Epithelial cell of prostate (primary cell): ENCODE data around the gene NPB.
A peak's percentile ranks its signal among the peaks of the same experiment; 100 is the strongest.
"Not testable (repeated sequence)": the region's sequence is repeated elsewhere in the genome, so short reads cannot be mapped to it uniquely, and the experiment has no call there.

Source experiments
- DNase-seq: peaks from one replicate; pipeline ENCODE4 v3.0.0-alpha.2; 2011; ENCODE audit warnings: low read depth, low spot score
- H3K27ac ChIP-seq: fragments of 450-650 bp; 2 replicates; pipeline ENCODE4 v1.5.1; 2017; ENCODE audit warnings: mild to moderate bottlenecking

NPB gene

DNA sequence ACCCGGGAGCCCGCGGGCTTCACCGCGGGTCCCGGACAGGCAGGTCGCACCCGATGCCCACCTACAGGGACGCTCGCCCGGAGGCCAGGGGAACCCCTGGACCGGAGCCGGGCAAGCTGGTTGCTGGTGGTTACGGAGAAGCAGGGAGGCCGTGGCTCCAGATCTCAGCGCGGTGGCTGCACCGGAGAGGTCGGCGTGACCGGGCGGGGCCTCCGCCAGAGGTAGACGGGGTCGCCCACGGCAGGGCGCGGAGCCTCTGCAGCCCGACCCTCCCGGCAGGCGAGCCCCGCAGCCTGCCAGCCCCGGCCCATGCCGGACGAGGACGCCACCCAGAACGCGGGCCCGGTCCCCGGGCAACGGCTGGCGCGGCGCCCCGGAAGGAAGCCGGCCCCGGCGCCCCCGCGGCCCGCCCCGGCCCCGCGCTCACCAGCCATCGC, 8.8 kb downstream of the NPB start:
- peak overlapping the region; percentile 32 for H3K27ac ChIP-seq
- no peak for DNase-seq

DNA sequence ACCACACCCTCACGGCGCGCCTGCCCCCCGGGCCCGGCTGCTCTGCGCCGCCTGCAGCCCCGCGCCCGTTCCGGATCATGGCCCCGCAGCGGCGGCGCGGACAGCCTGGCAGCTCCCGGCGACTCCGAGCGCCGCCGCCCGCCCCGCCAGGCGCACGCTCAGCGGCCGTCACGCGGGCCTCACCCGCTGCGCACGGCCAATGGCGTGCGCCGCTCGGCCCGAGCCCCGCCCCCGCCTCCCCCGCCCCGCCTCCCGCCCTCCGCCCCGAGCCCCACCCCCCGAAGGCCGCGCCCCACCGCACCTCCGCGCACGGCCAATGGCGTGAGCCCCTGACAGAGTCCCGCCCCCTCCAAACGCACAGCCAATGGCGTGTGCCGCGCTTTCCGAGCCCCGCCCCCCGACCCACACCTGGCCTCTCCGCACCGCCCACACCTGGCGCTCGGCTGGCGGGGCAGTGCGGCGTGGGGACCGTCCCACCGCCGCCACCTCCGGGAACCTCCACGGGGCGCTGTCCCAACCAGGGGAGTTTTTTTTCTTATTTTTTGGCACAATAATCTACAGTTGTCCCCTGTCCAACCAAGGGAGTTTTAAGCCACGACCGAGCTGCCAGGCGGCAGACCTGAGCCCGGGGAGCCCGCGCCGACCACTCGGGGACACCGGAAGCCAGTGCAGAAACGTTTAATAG, 9.4 kb downstream of the NPB start, which contains the start of gene PCYT2:
Gene PCYT2, minus strand, starts transcription at position 123 of the 685 bp plus-strand sequence. Its CDS starts 44 bp downstream, at position 79.
- peak within 1 kb of the TSS; percentile 32 for H3K27ac ChIP-seq
- DNase-seq = peak; percentile 45

DNA sequence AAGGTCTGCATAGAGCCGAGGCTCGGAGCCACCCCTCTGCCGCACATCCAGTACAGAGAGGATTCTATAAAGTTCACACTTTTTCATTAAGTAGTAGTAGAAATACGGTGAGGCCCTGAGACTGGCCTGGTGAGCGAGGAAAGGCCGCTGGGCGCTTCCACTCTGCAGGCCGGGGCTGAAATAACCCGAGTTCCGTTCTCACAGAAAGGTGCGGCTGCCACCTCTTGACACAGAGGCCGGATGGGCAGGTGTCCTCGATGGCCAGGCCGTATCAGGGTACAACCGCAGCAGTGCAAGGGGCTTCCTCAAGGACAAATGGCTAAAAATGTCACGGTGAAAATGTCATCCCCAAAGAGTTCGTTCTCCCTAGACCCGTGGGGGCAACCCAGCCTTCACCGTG, 9.9 kb downstream of the NPB start:
- no peak for DNase-seq
- no peak overlapping the region for H3K27ac ChIP-seq

DNA sequence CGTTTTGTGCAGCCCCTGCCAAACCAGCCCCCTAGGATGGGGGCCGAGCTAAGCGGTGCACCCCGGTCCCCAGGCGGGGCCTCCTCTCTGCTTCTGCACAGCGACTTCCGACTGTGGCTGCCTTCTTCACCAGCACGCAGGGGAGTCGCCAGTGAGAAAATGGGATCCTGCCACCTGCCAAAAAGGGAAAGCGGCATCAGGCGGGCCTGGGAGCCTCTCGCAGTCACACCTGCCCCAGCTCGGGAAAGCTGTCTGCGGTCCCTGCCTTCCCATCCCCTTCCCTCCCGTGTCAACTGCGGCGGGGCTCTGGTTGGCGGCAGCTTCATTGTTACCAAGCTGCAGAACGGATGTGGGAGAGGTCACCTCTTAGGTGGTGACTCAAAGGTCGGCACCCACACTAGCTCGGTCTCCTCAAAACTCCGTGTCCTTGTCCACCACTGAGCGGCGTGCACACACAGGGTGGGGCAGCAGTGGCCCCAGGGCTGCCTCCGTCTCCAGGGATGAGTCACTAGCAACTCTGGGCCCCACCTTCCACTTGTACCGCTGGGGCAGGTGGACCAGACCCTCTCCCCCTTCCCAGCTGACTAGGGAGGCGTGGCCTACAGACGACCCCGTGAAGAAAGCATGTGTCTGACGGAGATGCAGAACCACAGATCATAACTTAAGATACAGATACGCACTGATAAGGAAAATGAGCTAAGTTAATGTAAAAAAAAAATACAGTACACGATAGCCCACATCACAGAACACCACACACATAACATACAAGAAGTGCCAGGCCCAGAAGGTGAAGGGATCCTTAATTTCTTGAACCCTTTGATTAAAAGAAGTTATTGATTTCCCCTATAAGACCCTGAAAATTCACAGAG, 10.6 kb downstream of the NPB start:
- no peak overlapping the region for H3K27ac ChIP-seq
- DNase-seq = no peak

DNA sequence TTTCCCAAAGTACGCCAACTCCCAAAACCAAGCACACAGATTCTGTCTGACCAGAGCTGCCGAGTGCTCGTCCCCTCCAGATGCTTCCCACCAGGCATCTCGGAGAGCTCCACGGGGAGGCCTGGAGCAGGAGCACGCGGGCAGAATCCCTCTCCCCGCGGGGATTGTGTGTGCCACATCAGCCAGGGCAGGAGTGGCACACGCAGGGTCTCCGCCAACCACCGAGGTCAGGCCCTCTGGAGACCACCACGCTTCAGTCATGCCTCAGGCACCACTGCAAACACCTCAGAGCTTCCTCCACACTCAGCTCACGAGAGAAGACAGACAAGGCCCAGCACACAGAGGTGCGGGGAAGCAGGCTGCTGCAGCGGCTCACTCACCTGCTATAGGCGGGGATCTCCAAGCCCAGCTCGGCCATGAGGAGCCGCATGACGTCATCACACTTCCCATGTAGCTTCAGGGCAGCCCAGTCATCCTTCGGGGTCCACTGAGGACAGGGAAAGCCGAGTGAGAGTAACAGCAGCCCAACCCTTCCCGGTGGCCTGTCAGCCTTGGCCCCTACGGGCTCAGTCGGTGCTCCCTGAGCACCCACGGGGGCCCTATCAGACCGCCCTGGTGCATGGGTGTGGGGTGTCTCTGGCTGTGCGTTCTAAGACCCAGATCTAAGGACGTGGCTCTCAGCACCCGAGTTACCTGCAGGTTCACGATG, 11.5 kb downstream of the NPB start:
- DNase-seq = no peak
- H3K27ac ChIP-seq = no peak overlapping the region

DNA sequence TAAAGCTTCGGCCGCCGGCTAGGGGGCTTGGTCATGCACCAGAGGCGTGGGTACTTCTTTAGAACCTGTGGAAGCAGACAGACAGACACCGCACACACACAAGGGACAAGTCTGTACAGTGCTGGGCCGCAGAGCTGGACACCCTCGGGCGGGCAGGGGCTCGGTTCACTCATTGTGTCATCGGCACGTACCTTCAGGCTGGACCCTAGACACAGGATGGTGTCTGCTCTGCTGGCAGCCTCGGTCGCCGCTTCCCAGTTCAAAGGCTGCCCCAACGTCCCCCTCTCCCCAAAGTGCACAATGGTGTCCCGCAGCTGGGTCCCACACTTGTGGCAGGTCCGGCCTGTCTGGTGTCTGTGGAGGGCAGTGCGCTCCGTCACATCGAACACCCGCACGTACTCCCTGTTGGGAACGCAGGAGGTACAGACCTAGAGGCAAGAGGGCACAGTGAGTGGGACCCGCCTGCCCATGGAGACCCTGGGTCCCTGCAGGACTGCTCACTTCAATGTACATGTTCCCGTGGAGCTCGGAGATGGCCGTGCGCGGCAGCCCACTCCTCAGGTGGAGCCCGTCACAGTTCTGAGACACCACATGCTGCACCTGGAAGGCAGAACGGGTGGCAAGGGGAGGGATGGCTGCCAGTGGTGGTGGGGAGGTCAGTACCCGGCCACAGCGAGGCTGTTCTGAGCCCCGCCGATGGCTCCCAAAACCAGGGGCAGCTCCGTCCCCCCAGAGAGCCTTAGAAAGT, 12.2 kb downstream of the NPB start:
- no peak for DNase-seq
- no peak overlapping the region for H3K27ac ChIP-seq

DNA sequence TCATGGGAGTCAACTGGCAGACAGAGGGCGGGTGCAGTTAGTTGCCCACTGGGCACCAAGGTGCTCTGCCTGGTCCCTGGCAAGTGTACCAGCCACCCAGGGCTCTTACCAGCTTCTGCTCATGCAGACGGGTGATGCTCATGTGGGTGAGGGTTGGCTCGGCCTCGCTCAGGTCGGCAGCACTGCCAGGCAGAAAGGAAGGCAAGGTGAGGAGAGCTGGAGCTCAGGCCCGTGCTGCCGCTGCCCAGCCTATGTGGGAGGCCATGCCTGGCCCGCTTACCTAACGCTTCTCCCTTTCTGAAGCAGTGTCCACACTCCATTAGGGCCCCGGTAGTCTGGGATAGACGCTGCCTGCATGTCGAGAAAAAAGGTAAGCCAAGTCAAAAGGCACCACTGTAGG, 13.3 kb downstream of the NPB start:
- DNase-seq = no peak
- no peak overlapping the region for H3K27ac ChIP-seq

DNA sequence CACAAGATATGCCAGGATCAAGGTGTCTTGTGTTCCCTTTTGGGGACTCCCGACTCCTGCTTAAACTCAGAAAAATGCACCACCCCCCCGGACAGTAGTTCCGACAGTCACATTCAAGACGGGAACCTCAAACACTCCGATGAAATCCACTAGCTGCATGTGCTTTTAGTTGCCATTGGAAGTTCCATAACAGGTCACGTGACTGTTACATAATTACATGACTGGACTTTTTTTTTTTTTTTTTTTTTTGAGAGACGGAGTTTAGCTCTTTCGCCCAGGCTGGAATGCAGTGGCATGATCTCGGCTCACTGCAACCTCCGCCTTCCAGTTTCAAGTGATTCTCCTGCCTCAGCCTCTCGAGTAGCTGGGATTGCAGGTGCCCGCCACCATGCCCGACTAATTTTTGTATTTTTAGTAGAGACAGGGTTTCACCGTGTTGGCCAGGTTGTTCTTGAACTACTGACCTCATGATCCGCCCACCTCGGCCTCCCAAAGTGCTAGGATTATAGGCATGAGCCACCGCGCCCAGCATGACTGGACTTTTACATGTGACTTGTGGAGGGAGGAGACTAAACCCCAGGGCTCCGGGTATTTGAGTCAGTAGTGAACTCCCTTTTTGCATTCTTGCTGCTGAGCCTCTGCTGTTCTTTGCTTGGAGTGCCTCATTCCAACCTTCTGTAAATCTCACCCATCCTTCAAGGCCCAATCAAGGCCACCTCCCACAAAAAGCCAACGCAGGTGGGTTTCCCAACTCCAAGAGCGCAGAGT, 14.4 kb downstream of the NPB start:
- peak overlapping the region; percentile 77 for H3K27ac ChIP-seq
- peak; percentile 75 for DNase-seq

DNA sequence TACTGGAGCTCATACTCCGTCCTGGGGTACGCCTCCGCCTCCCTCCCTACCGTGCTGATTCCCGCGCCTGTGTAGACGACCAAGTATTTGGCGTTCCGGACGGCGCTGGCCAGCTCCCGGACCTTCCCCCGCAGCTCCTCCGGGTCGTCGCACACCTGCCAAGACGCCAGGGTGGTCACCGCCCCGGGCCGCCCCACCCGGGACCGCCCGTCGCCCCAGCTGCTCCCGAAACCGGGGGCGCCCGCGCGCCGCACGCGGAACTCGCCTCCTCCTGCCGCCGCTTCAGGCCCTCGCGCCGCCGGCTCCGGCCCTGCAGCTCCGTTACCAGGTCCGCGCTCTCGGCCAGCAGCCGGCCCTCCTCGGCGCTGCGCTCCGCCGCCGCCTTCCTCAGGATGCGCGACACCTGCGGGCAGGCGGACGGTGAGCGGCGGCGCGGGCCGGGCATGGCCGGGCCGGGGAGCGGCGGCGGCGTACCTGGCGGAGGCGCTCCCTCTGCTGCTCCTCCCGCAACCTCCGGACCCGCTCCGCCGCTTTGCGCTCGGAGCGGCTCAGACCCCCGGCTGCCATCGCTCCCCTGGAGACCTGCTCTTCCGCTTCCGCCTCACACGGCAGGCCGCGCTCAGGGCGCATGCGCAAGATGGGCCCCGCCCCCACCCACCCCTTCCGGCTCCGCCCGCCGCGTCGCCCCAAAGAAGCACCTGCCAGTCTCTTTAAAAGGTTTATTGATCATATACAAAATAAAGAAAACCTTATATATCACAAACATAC, 15.7 kb downstream of the NPB start, which contains the start of gene SIRT7:
Gene SIRT7, minus strand, starts transcription at position 612 of the 768 bp plus-strand sequence. Its CDS starts 45 bp downstream, at position 567.
- peak within 1 kb of the TSS; percentile 77 for H3K27ac ChIP-seq
- no peak for DNase-seq

DNA sequence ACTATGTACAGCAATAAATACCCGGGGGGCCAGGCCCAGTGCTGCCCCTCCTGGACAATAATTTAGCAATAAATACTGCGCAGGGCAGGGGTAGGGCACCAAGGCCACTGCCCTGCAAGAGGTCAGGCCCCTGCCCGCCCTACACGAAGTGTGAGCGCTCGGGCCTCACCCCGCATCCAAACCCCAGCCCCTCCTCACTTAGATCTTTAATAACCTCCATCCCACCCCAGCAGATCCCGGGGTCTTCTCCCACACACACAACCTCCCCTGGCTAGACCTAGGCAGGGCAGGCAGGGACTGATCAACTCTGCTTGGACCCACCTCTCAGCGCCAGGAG, 16.3 kb downstream of the NPB start:
- H3K27ac ChIP-seq = peak overlapping the region; percentile 77
- DNase-seq = not testable (repeated sequence)

DNA sequence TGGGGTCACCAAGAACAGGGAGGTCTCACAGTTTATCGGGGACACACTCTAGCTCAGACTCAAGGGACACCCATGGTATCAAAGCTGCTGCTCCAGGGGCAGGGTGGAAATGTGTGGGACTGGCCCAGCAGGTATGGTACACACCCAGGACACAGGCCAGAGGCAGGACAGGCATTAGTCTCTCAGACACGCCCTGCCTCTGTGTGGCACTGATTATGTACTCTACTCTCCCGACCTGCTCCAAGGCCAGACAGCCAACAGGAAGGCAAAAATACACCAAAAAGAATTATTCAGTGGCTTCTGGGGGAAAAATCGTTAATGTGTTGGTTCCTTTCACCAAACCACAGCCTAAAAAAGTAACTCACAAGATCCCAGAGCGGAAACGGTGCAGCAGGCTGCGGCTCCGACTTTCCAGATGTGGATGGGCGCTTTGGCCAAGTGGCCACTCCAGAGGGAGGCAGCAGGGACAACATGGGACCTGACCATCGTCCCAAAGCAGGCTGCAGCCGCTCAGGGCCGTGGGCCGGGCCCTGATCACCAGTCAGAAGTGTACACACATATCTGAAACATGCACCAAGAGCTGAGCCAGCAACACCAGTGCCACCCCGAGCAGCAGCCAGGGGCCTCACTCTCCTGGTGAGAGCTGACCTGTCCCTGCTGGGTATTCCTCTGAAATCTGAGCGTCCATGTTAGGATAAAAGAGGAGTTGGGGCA, 17.0 kb downstream of the NPB start:
- H3K27ac ChIP-seq = peak overlapping the region; percentile 77
- no peak for DNase-seq

DNA sequence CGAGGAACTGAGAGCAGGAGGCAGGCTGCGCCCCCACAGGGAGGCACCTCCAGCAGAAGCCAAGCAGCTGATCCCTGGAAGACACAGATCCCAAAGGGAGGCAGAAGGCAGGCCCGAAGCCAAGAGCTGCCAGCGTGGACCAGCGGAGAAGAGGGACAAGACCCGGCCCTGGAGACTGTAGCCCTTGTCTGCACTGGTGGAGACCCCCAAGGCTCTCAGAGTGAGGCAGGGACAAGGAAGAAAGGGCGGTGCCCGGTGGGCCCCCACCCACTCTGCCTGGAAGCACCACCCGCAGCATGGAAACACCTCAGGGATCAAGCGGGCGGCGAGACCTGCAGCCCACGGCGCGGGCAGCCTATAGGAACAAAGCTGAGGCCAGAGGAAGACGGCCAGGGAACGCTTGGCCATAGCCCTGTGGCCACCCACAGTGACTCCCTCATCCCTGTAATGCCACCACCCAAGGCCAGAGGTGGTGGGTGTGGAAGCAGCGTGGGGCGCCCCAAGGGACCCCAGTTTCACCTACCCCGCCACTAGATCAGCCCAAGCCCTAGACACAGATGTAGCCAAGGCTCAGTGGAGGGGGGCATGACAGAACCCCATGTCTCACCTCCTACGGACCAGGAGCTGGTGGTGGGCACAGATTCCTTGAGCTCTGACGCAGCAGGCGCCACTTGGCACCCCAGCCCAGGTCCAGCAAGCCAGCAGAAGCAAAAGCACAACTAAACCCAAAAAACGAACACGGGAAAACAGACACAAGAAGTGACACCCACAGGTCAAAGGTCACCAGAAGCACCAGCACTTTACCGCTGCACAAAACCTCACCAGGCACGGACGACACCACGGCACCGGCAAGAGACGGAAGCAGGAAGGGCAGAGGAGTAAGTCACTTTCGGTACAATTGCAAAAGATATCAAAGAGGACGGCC, 18.8 kb downstream of the NPB start:
- no peak overlapping the region for H3K27ac ChIP-seq

DNA sequence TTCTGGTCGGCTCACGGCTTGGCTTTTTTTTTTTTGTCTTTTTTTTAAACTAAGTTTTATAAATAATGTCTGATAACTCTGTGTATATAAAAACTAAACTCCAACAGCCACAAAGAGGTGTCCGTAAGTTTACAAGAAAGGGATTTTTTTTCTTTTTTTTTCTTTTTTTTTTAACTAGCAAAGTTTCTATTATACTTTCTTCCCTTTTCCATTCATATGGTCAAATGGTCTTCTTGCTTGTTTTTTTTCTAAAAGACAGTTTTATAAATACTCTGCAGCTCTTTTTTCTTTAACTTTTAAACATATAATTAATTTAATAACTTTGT, 19.5 kb downstream of the NPB start:
- no peak for DNase-seq
- H3K27ac ChIP-seq = no peak overlapping the region

More for the DNA sequence above, 18.8 kb downstream of the NPB start:
- DNase-seq = no peak

DNA sequence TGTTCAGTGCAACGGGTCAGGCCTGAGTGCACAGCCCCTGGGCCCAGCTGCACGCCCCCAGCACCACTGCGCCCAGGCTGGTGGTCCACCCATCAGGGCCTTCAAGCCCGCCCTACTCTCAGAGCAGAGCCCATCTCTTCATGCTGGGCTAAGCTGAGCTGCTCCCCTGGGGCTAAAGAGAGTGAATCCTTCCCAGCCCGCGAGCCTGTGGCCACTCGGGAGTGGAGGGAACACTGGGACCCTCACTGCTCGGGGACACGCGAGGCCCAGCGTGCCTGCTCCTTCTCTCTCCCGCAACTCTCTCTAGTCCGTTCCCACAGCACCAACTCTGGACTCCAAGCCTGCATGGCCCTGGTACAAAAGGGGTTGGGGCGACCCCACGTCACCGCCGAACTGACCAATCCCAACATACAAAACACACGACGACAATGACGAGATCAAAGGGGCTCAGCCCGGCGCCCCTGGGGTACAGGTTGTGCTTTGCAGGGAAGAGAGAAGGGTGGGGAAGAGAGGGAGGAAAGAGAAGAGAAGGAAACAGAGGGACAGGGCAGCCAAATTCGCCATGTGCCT, 20.0 kb downstream of the NPB start:
- DNase-seq = no peak

DNA sequence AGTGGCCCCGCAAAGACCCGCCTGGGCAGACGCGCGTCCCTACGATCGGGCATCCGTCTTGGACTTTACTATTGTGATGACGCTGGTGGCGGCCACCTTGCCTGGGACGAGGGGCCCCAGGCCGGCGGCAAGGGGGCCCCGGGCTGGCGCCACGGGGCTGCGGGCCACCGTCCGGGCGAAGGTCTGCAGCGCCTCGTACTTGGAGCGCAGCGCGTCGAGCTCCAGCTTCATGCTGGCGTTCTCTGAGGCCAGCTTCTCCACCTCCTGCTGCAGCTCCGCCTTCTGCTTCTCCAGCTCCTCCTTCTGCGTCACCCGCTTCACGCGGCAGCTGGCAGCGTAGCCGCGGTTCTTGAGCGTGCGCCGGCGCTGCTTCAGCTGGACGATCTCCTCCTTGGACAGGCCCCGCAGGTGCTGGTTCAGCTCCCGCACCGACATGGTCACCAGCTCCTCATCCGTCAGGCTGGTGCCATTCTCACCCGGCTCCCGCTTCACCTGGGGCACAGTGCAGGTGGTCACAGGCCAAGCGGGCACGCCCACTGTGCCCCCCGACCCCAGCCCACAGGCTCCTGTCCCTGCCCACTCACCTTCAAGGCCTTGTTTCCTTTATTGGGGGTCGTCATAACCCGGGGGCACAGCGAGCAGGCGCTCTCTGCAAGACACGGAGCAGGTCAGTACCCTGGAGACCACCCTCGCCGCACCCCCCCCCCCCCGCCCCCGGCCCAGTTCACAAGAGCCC, 20.7 kb downstream of the NPB start:
- no peak for DNase-seq
- H3K27ac ChIP-seq = peak overlapping the region; percentile 54

More for the DNA sequence above, 20.0 kb downstream of the NPB start:
- no peak overlapping the region for H3K27ac ChIP-seq
